T-helper 22 cell (primary cell): ENCODE measurements around the gene ZNF423.

Experiments used
- DNase-seq: peaks from one replicate; pipeline ENCODE4 v3.0.0-alpha.2; 2020; ENCODE audit warnings: low read depth

Gene ZNF423

DNA sequence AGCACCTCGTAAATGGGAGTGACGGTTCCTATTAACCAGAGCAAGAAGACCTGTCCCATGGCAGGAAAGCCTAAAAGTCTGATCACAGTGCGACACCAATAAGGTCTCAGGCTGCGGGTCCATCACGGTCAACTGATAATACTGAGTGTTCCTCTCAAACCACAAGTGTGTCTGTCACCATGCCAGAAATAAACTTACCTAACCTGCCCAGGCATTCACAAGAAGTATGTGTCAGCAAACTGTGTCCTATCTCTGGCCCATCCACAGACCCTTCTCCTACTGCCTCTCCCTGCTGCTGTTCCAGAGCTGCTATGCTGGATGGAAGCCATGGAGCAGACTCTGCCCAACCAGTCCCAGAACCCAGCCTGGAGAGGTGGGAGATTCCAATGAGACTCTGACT, 73.5 kb downstream of the ZNF423 start:
- no peak for DNase-seq

DNA sequence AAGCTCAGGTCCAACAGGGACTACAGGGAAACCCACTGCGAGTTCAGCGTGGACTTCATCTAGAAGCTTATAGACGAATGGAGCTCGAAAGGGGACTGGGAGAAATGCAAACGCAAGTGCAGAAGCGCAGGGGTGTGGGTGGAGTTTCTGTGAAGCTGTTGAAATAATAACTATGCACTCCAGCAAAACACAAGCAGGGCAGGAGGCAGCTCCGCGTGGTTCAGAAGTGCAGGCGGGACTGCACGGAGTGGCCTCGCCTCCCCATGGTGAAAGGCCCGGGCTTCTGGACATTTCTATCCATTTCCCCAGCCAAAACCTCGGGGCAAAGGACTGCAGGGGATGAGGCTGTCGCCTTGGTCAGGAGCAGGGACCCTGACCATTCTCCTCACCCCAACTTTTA, 74.5 kb downstream of the ZNF423 start:
- no peak for DNase-seq

DNA sequence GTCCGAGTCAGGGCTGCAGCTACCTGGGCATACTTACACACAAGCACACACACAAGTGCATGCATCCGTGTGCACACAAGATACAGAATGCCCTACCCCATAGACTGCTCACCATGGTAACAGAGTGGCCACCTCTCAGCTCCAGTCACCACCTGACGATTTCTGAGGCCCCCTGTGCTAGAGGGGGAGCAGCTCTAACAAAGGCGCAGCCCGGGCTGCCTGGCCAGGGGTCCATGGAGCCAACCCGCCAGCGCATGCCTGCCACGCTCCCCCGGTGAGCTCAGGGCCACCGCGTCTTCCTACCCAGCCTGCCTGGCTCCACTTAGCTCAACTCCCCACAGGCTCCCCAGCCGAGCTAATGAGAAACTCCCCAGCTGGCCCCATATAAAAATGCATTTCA, 75.5 kb downstream of the ZNF423 start:
- no peak for DNase-seq

DNA sequence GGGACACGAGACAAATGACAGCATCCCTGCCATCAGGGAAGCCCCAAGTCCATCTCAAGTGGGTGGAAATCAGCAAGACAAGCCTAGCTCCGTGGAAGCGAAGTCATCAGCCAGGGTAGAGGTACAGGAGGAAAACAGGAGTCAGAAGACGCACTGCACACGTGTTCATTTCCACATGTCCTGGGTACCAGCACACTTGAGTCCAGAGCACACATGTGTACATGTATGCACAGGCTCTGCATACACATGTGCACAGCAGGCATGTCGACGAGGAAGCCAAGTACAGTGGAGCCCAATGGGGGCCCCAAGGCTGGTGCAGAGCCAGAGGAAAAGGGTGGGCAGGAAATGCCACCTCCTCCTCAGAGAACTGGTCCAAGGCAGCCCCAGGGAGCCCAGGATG, 75.9 kb downstream of the ZNF423 start:
- no peak for DNase-seq

DNA sequence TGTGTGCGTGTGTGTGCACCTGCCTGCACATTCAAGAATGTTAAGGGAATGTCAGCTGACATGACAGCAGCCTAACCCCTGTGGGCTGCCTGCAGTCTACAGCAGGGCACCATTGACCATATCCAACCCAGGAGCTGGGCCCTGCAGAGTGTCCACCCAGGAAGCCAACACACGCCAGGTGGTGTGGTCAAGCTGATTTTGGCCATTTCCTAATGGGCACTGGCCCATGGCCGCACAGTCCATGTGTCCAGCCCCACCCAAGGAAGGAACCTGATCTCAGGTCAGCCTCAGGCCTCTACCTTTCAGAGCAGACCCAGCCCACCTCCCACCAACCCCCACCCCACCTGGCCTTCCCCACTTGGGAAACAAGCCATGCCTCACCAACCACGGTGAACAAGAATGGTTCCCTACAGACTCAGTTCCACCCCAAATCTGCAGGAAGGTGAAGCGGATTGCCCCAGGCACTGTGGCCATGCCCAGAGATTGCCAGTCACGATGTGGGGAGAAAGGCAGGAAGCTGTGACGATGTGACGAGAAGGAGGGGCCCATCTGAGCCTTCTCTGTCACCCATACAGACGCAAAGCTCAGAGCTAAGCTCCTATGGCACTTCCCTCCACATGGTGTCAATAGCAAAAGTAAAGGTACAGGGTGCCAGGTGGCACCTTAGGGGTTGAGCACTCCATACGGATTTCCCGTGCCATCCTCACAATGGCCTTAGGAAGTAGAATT, 77.5 kb downstream of the ZNF423 start:
- DNase-seq, result no peak

DNA sequence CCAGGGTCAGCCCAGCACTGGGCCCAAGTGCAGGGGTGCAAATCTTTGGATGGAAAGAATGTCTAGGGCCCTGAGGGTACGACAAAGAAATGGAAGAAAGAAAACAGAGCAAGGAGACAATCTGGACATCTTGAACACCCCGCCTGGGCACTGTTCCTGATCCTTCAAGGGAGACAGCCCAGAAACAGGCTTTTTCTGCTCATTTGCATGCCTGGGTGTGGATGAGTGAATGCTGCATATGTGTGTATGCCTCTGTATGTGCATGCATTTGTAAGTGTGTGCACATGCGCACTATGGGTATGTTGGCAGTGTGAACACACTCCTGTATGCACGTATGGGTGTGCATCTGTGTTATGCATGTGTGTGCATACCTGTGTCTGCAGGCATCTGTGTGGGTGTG, 79.2 kb downstream of the ZNF423 start:
- DNase-seq, result no peak

DNA sequence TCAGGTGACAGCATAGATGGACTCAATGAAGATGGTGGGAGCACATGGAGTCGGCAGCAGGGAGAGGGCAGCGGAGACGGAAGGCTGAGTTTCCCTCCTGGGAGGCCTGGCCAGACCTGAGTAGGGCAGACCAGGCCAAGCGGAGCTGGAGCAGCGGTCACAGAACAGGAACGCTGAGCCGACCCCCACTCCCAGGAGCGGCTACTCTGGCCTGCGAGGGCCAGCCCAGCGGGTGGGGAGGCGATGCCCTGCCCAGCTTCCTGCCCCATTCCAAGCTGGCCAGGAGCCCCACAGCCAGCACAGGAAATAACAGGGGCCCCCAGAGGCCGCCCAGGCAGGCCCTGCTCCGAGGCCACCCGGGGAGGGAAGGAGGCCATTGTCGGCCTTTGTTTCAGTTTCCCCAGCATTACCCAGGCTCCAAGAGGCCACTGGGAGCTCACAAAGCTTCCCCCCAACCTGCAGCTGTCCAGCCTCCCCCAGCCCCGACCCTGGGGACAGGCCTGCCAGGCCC, 79.8 kb downstream of the ZNF423 start:
- DNase-seq, result no peak

DNA sequence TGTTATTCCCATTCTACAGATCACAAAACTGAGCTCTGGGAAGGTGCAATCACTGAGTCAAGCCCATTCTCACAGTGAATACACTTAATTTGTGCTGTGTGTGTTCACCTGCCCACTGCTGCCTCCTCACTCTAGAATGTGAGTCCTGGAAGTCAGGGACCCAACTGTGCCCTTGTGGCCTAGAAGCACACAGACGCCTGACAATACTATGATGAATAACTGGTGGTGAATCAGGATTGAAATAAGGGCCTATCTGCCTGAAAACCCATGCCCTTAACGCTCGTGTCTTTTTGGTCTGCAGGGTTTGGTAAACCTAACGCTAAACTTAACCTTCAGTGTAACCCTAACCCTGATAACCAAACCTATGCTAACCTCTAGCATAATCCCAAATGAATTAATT, 80.3 kb downstream of the ZNF423 start:
- no peak for DNase-seq

DNA sequence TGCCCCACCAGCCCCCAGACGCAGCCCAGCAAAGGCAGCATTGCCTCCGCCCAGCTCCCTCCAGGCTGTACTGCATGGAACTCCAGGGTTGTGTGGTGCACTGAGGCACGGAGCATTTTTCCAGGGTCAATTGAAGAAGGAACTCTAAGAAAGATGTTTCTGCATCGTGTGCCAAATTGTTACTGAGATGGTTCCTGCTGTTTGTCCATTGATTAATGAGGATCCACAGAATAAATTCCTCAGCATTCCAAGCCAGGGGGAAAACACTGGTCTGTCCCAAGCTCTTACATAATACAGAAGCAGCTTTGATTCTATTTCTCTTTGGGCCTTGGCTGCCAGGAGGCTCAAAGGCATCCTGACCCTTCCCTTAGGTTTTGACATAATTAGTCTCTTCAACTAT, 80.9 kb downstream of the ZNF423 start:
- DNase-seq, result no peak

DNA sequence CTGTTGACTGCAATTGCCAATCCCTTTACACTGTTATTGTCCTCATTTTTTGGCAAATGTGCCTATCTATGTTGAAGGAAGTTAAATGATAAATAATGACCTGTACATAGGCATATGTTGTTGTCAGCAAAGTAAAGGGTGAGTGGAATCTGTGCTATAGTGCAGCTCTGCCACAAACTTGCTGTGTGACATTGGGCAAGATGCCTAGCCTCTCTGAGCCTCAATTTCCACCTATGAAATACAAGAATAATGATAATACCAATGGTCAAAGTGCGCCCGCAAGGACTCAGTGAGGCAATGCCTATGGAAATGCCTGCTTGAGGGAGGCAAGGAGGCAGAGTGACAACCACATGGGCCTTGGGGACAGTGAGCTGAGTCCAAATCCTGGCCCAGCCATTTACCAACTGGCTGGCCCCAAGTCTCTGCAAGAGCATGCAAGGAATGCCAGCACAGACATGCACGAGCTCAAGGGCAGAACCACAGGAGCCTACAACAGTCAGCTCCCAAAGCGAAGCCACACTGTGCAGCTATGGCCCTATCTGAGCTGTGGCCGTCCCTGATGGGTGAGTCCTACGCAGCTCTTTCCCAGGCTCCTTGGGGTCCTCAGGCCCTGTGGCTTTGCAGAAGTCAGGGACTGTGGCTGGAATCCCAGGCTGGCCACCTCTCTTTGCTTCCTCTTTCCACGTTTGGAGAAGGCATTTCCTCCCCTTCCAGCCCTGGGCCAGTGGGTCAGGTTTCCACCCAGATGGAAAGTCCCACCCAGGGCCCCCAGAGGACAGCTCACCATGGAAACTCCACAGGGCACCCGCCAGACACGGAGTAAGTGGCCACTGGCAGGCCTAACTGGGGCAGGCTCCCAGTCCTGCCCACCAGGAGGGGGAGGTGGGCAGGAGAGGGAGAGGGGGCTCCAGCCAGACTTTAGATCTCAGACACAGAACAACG, 82.1 kb downstream of the ZNF423 start:
- no peak for DNase-seq

DNA sequence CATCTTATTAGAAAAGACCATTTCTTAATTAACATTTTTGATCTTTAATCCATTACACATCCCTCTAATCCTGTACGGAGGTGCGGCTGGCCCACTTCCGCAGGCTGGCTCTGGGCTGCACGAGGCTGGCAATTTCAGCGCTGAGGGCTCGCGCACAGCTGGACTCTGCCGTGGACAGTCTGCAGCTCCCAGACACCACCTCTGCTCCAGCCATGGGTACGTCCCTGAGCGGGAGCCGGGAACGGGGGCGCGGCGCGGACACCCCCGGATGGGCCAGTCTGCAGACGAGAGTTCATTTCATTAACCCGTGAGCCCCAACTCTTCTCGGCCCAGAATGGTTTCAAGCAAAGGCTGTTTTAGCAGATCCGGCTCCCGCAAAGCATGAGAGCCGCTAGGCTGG, 87.9 kb downstream of the ZNF423 start:
- DNase-seq, result no peak

DNA sequence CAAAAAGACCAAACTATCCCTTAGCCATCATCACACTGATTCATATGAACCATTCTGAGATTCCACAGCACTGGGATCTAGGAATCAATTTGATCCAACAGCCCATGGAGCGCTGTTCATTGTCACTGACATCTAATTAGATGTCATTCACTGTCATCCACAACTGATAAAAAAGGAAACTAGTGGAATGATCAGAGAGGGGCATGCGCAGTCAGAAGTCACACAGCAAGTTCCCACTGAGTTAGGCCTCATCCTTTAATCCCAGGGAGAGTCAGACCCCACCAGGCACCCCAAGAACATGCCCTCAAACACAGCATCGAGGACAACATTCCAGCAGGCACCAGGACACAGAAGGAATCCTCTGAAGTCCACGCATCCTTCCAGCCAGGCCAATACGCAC, 88.5 kb downstream of the ZNF423 start:
- DNase-seq, result no peak

DNA sequence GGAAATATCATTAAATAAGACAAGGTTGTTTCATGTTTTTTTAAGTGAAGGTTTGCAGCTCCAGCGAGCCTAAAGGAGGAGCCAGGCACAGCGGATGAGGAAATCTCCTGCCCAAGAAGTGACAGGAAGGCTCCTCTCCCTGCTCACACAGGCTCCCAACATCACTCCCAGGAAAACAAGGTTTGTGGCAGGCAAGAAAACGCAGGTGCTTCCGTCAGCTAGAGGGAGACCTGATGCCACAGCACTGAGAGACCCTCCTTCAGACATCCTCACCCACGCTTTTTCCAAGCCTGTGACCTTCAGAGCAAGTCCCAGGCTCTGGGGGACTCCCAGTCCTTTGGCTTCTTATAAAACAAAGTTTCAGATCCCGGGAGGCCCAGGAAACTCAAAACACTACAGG, 89.7 kb downstream of the ZNF423 start:
- no peak for DNase-seq

DNA sequence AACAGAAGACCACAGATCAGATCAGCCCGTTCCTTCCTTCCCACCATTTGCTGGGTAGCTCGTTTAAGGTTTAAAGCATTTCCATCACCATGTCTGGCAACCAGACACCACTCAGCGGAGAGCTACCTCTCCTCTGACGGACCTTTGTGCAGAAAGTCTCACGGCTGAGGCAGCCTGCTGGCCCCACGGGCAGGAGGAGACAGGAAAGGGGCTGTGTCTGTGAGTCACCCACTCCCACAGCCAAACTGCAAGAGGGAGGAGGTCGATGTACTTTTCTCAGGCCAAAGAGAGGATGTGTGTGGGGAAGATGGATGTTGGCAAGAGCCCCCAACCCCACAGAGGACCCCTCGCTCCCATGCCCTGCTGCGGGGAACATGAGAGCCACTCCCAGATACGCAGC, 92.1 kb downstream of the ZNF423 start:
- no peak for DNase-seq

DNA sequence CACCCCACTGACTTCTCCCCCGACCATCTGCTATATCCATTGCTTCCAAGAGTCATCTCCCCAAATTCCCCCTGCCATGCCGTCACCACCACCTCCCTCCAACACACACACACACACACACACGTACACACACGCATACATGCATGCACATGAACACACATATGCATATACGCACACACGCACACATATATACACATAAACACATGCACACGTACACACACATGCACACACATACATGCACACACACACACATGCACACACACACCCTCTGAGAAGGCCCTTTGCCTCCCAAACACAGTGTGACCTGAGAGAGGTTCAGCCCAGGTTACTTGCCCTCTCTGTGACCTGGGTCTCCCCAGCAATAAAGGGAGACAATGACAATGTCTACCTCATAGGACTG, 95.1 kb downstream of the ZNF423 start:
- DNase-seq, result no peak

DNA sequence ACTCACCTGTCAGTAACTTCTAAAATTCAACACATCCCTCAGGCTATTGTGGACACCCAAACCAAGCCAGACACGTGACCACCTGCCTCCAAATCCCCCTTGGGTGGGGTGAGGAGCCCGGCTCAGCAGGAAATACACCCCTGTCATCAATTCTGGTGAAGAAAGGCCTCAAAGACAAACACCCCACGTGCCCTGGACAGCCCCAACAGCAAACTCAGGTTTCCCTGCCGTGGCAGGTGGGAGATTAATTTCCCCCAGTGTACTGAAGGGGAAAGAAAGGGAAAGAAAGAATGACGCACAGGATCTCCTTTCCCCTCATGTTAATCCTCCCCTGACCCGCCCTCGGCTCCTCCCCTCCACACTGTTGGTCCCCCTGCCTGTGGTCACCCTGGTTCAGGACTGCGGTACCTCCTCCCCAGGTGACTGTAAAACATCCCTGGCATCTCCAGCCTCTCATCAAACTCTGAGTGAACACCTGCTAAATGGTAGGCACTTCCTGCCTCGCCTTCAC, 98.3 kb downstream of the ZNF423 start:
- DNase-seq, result no peak

DNA sequence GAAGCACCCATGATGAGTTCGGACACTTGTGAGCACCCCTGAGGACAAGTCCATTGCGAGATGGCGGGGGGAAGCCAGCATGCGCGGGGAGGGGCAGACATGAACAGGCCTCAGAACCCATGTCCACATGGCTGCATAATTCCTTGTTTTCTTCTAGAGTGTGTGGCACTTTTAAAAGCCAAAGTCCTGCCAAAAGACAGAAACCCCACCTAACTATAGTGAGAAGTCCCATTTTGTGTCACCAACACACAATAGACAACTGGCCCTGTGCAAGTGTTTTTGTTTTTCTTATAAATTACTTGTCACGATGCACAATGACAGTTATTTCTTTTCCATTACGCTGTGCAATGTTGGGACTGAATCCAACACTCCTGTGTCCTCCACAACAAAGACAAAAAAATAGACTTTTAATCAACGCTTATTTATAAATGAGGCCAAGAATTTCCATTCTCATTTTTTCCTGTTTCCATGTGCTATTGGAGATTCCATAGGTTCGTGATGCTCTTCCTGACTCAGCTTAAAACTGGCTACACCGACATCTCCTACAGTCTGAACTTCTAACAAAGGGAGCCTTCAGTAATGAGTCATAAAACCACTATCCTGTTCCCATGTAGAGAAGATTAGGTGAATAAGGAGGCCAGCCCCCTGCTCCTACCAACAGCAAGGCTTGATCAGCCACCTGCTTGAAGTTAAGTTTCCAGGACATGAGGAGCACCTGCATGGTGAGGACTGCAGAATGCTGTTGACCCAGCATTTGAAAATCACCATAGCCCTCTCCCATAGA, 98.9 kb downstream of the ZNF423 start:
- no peak for DNase-seq

DNA sequence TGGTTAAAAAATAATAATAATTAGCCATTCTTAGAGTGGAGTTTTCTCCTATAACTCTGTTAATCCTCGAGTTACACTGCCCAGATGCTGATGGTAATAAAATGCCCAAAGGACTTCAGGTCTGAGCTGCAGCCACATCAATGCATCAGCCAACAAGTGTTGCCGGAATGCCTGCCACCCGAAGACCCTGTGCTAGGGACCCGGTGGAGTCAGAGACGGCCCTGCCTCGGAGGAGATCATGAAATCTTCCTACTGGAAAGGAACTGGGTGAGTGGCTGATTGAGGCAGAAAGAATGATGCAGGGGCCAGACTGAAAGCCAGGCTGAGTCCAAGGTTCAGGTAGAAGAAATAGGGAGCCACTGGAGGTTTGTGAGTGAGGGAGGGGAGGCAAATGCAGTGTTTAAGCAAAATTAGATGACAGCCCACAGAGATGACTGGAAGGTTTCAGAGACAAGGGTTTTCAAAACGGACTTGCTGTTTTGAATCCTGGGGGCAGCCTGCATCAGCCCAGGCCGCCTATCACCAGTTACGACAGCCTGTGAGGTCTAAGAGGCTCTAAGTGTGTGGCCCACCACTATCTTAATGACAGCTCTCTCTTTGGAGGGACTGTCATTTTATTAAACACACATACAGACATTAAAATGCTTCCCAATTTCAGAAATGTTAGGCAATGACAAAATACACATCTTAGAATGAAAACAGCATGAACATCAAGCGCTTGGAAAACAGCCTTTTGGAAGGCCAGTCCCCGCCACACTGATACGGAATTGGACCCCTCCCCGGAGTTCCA, 100.0 kb downstream of the ZNF423 start:
- no peak for DNase-seq

DNA sequence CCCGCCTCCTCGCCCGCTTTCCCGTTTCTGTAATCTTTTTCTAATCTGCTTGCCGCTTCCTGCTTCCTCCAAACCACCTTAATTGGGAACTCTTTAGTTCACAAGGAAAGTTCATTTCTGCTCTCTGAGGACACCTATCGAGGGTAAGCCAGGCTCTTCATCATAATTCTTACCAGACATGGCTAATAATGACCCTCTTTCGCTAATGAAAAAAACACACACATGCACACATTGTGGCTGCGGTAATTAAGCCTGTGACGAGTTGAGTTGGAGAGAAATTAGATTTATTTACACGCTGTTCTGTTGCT, 100.6 kb downstream of the ZNF423 start:
- no peak for DNase-seq

DNA sequence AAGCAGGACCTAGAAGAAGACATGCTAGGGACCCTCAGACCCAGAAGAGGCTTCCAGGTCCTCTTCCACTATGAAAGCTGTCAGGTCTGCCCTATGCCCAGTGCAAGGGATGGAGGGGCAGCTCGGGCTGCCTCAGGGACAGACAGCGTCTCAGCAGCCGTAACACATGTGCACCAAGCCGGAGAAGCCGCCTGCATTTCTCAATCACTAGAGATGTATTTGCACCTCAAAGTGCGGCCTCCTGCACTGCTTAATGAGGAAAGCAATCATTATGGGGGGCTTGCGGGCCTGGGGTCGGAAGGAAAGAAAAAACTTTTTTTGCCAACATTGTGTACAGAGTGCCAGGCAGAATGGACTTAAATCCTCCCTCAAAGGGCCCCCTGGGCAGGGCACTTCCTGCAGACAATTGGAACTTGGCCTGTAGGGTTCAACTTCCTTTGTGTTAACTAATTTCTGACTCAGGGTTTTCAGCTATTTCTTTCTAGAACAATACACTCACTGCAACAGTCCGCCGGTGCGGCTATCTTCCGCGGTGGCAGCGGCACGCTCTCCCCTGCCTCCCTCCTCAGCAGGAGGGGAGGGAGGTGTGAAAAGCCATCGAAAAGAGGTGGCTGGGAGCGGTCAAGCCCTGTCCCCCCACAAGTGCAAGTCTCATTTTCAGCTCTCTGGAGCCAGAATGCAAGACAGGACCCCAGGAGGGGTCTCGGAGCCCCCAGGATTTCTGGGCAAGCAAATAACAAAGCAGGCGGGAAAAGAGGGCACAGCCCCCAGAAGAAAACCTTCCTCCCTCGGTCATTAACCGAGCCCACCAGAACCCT, 101.2 kb downstream of the ZNF423 start:
- DNase-seq, result no peak
